ENCODE measurements around the gene PIK3R4. TPM values are rescaled to one million over a fixed set of nuclear protein-coding genes. Genes with fewer than 3 reads are reported as not detected.

PIK3R4 gene
- total RNA-seq, 1 experiment from 2014 or later, result 31.9 TPM

- Histone ChIP-seq H3K4me1 (ENCODE audit: insufficient read depth, low read length, poor library complexity, severe bottlenecking) (no peaks in the 10 kb centered on the region), H3K27me3 (replicated peaks; ENCODE audit: insufficient read depth, low read depth, low read length, poor library complexity) (no peaks in the 10 kb centered on the region), H3K4me3 (ENCODE audit: low read depth, low read length, poor library complexity, severe bottlenecking) (no peak overlapping the region), H3K9me3 (ENCODE audit: low read depth, low read length, poor library complexity, severe bottlenecking) (no peaks in the 10 kb centered on the region), H3K27ac (ENCODE audit: low read depth, low read length, poor library complexity, severe bottlenecking) (no peak overlapping the region), H3K36me3 (ENCODE audit: insufficient read depth, low read length, poor library complexity, severe bottlenecking) (peaks cover 20% of the 10 kb centered on the region)
- TF ChIP-seq, protein P1, sequence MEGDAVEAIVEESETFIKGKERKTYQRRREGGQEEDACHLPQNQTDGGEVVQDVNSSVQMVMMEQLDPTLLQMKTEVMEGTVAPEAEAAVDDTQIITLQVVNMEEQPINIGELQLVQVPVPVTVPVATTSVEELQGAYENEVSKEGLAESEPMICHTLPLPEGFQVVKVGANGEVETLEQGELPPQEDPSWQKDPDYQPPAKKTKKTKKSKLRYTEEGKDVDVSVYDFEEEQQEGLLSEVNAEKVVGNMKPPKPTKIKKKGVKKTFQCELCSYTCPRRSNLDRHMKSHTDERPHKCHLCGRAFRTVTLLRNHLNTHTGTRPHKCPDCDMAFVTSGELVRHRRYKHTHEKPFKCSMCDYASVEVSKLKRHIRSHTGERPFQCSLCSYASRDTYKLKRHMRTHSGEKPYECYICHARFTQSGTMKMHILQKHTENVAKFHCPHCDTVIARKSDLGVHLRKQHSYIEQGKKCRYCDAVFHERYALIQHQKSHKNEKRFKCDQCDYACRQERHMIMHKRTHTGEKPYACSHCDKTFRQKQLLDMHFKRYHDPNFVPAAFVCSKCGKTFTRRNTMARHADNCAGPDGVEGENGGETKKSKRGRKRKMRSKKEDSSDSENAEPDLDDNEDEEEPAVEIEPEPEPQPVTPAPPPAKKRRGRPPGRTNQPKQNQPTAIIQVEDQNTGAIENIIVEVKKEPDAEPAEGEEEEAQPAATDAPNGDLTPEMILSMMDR (conservative IDR thresholded peaks at IDR 0.05; ENCODE audit: low read depth, low read length), result no peak
- TF ChIP-seq EZH2 (IDR thresholded peaks at IDR 0.05; ENCODE audit: borderline replicate concordance, low read depth, low read length, poor library complexity, severe bottlenecking), result no peak
- BruUV-seq (replicated peaks), result no TSS peak
- no peak for DNase-seq (ENCODE audit: low spot score)
- ChIA-PET CTCF (no interaction called here), POLR2A (ENCODE audit: low non-redundant PET) (no interaction called here)
- intact Hi-C loops (cut with micrococcal nuclease; ENCODE audit: unreplicated experiment), result no loop called here
Measured at GRCh38 chr3:130679218-130679617, 67.4 kb downstream of the PIK3R4 start.

DNA sequence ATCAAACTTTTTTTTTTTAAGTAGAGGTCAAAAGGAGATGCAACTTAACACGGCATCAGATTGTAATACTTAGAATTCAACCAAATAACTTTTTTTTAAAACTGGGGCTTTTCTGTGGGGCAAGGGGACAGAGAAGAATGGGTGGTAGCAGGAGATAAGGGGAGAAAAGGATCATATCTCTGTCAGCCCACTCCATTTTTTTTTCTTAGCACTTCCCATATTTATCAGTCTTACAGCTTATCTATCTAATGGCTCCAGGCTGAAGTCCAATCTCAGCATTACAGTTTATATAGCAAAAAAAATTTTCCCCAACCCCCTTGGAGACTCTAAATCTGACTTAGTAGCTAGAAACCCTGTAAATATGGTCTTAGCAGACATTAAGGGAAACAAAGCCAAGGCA, 69.3 kb downstream of the PIK3R4 start:
- TF ChIP-seq, protein P1 (conservative IDR thresholded peaks at IDR 0.05; ENCODE audit: low read depth, low read length), result no peak
- no peak for TF ChIP-seq EZH2 (IDR thresholded peaks at IDR 0.05; ENCODE audit: borderline replicate concordance, low read depth, low read length, poor library complexity, severe bottlenecking)
- ChIA-PET CTCF (no interaction called here), POLR2A (ENCODE audit: low non-redundant PET) (no interaction called here)
- Histone ChIP-seq H3K27me3 (replicated peaks; ENCODE audit: insufficient read depth, low read depth, low read length, poor library complexity) (no peaks in the 10 kb centered on the region), H3K36me3 (ENCODE audit: insufficient read depth, low read length, poor library complexity, severe bottlenecking) (peaks cover 20% of the 10 kb centered on the region), H3K27ac (ENCODE audit: low read depth, low read length, poor library complexity, severe bottlenecking) (no peak overlapping the region), H3K4me3 (ENCODE audit: low read depth, low read length, poor library complexity, severe bottlenecking) (no peak overlapping the region), H3K4me1 (ENCODE audit: insufficient read depth, low read length, poor library complexity, severe bottlenecking) (no peaks in the 10 kb centered on the region), H3K9me3 (ENCODE audit: low read depth, low read length, poor library complexity, severe bottlenecking) (no peaks in the 10 kb centered on the region)
- BruUV-seq (replicated peaks), result no TSS peak
- DNase-seq (ENCODE audit: low spot score), result no peak
- intact Hi-C loops (cut with micrococcal nuclease; ENCODE audit: unreplicated experiment), result no loop called here

GRCh38 chr3:130671545-130672312, 74.9 kb downstream of the PIK3R4 start:
- no TSS peak for BruUV-seq (replicated peaks)
- Histone ChIP-seq H3K4me3 (ENCODE audit: low read depth, low read length, poor library complexity, severe bottlenecking) (no peak overlapping the region), H3K27me3 (replicated peaks; ENCODE audit: insufficient read depth, low read depth, low read length, poor library complexity) (no peaks in the 10 kb centered on the region), H3K4me1 (ENCODE audit: insufficient read depth, low read length, poor library complexity, severe bottlenecking) (no peaks in the 10 kb centered on the region), H3K9me3 (ENCODE audit: low read depth, low read length, poor library complexity, severe bottlenecking) (no peaks in the 10 kb centered on the region), H3K27ac (ENCODE audit: low read depth, low read length, poor library complexity, severe bottlenecking) (no peak overlapping the region), H3K36me3 (ENCODE audit: insufficient read depth, low read length, poor library complexity, severe bottlenecking) (no peaks in the 10 kb centered on the region)
- POLR2A ChIA-PET (ENCODE audit: low non-redundant PET), result no interaction called here
- CTCF ChIA-PET, result no interaction called here
- no peak for DNase-seq (ENCODE audit: low spot score)
- intact Hi-C loops (cut with micrococcal nuclease; ENCODE audit: unreplicated experiment), result no loop called here
- TF ChIP-seq, protein P1 (conservative IDR thresholded peaks at IDR 0.05; ENCODE audit: low read depth, low read length), result no peak
- no peak for TF ChIP-seq EZH2 (IDR thresholded peaks at IDR 0.05; ENCODE audit: borderline replicate concordance, low read depth, low read length, poor library complexity, severe bottlenecking)
